IMR-90 (cell line): ENCODE measurements around the gene PIRT.

Source experiments
- CEBPB ChIP-seq: IDR thresholded peaks from 2 replicates; pipeline ENCODE4 v1.6.1; 2012; ENCODE audit warnings: low read depth, low read length, improper control_type of control experiment
- CTCF ChIP-seq: conservative IDR thresholded peaks from 2 replicates; pipeline ENCODE4 v1.5.1; 2012; ENCODE audit warnings: mild to moderate bottlenecking, low read depth, low read length, improper control_type of control experiment
- MAZ ChIP-seq: IDR thresholded peaks from 2 replicates; pipeline ENCODE4 v1.6.1; 2012; ENCODE audit warnings: low read depth, mild to moderate bottlenecking, low read length, improper control_type of control experiment, moderate library complexity, borderline replicate concordance
- POLR2A ChIP-seq: IDR thresholded peaks from 2 replicates; pipeline ENCODE4 v1.6.1; 2012; ENCODE audit warnings: mild to moderate bottlenecking, low read depth, low read length
- TF ChIP-seq, protein P1 (sequence below): fragments of 150-350 bp; IDR thresholded peaks from 2 replicates; pipeline ENCODE4 v1.6.1; 2017; ENCODE audit warnings: mild to moderate bottlenecking, antibody characterized with exemption, low read length, low read depth

GRCh38 chr17:10775740-10776356 is 62.0 kb downstream of the PIRT start:
- no peak for TF ChIP-seq CTCF
- TF ChIP-seq MAZ = no peak
- no peak for TF ChIP-seq POLR2A
- TF ChIP-seq, protein P1, sequence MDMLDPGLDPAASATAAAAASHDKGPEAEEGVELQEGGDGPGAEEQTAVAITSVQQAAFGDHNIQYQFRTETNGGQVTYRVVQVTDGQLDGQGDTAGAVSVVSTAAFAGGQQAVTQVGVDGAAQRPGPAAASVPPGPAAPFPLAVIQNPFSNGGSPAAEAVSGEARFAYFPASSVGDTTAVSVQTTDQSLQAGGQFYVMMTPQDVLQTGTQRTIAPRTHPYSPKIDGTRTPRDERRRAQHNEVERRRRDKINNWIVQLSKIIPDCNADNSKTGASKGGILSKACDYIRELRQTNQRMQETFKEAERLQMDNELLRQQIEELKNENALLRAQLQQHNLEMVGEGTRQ = no peak
- no peak for TF ChIP-seq CEBPB
